ENCODE measurements around the gene BANP.
"Not testable (repeated sequence)": the region's sequence is repeated elsewhere in the genome, so short reads cannot be mapped to it uniquely, and the experiment has no call there.

Gene BANP

DNA sequence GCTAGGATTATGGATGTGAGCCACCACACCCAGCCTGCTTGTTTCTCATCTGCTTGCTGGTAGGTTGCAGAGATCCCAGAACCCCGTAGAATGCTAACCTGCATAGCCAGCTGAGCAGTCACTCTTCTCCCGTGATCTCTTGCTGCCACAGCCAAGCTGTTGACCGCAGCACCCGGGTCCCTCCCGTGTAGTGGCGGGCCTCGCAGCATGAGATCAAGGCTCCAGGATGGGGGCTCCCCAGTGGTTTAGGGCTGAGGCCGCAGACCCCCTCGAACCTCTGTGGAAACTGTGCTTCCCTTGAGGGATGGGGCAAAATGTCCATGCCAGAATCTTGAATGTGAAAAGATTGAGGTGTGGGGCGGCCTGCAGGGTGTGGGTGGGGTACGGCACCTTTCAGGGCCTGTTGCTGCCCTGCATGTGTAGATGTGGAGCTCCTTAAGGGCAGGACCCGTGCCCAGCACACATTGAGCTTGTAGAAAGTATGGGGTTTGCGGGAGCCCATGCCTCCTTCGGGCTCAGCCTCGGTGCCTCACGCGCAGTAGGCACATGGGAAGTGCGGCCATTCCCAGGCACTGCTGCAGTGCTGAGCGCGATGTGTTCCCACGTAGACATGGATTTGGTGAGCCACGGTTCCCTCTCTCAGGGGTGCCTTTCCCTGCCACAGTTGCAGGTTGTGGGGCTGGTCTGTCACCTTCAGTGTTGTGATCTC, 99.9 kb downstream of the BANP start:
- DNase-seq: no peak

DNA sequence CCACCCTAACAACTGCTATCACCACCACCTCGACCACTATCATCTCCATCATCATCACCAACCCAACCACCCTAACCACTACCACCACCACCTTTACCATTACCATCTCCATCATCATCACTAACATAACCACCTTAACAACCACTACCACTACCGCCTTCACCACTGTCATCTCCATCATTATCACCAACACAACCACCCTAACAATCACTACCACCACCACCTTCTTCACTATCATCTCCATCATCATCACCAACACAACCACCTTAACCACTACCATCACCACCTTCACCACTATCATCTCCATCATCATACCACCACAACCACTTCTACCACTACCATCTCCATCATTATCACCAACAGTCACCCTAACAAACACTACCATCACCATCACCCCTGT, 101.4 kb downstream of the BANP start:
- no peak for DNase-seq

DNA sequence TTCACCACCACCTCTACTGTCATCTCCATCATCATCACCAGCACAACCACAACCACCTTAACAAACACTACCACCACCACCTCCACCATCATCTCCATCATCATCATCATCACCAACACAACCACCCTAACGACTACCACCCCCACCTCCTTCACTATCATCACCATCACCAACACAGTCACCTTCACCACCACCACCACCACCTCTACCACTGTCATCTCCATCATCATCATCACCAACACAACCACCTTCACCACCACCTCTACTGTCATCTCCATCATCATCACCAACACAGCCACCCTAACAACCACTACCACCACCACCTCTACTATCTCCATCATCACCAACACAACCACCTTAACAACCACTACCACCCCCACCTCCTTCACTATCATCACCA, 102.2 kb downstream of the BANP start:
- DNase-seq: not testable (repeated sequence)

DNA sequence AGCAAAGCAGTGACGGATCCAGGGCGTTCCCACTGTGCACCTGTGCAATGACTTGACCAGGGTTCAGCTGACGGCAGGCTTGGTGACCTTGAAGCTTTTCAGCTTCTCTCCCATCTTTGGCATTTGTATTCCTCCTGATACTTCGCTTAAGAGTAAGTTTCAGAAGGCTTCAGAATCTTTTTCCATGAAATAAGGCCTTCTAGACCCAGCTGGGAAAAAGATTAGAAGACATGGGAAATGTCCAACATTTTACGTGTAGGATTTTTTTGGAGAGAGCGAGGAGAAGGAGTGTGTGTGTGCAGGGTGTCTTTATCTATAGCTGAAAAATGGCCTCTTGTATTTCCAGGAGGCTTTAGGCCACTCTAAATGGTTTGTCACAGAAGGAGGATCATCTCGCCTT, 104.1 kb downstream of the BANP start:
- no peak for DNase-seq

DNA sequence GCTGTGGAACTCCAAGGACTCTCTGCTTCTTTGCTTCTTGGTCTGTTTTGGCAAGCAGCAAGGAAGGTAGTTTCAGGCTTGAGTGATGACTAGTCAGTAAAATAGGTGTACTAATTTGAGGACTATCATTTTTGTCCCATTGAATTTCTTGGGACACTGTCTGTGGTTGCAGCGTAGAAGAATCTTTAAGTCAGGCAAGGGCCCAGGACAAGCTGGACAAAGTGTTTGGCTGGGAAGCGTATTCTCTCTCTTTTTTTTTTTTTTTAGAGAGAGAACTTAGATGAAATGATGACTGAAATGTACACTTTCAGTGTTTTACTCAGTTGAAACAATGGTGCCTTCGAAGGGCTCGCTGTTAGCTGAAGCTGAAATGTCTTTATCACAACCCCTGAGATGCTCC, 105.0 kb downstream of the BANP start:
- no peak for DNase-seq

DNA sequence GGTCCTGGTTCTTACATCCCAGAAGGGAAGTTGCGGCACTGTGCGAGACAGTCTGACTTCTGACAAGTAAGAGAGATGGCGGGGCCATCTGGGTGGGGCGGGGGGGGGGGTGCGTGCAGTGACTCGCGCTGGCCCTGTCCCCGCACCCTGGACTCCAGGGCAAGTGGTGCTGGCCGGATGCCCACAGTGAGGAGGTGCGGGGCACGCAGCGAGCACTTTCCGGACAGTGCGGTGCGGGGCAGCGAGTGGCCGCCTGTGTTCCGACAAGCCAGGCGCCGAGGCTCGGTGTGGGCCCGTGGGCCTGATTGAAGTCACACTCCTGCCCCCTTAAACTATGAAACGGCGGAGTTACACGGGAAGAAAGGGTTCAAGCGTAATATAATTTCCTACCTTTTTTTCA, 106.4 kb downstream of the BANP start:
- DNase-seq: no peak

DNA sequence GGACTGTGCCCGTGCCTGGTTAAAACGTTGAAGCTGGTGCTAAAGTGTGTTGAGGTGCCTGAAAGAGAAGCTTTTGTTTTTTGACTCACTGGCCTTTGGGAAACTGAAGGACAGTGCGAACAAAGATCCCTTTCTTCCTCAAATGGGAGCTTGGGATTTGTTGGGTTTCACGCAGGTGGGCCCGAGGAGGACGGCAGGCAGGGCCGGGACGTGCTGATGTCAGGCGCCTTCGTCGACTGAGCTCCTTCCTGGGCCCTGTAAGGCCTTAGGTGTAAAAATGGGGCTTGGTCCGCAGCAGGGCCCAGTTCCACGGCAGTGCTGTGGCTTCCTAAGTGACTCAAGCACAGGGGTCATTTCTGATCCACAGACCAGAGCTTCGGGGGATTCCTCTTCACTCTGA, 106.9 kb downstream of the BANP start:
- no peak for DNase-seq

DNA sequence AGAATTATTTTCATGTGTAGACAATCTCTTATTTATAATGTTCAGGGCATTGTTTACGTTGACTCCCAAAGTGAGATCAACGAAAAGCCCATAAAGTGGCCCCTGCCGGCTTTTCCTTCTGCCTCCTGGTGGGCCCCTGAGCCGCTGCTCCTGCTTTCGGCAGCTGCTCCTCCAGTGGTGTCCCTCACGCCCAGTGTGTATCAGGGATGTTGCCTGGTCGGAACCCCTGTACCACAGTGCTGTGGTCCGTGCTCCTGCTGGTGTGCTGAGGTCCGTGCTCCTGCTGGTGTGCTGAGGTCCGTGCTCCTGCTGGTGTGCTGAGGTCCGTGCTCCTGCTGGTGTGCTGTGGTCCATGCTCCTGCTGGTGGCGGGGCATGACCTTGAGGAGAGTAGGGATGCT, 107.6 kb downstream of the BANP start:
- no peak for DNase-seq

DNA sequence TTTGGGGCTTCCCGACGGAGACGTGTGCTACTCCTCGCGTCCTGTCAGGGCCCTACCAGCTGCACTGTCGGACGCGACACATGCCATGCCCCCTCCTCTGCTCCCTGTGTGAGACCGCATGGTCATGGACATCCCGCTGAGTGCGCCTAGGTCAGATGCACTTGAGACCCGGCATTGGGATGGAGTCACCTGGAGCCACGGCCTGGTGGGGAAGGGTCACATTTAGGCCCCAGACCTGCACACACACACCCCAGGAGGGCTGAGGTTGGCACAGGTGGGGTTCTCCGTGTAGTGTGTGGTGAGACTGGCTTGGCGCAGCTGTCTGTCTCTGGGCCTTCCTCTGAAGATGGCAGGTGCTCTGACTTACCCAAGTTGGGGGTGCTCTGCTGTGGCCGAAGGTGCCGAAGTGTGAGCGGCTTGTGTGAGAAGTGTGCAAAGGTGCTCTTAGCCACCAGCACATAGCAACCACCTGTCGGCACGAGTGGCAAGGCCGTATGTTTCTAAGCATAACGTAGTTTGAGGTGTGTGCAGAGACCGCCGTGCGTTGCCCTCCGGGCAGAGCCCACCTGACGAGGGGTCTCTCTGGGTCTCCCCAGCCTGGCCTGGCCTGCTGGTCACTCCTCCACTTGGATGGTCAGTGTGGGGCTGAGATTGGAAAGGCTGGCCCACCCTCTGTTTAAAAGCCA, 108.6 kb downstream of the BANP start:
- no peak for DNase-seq

DNA sequence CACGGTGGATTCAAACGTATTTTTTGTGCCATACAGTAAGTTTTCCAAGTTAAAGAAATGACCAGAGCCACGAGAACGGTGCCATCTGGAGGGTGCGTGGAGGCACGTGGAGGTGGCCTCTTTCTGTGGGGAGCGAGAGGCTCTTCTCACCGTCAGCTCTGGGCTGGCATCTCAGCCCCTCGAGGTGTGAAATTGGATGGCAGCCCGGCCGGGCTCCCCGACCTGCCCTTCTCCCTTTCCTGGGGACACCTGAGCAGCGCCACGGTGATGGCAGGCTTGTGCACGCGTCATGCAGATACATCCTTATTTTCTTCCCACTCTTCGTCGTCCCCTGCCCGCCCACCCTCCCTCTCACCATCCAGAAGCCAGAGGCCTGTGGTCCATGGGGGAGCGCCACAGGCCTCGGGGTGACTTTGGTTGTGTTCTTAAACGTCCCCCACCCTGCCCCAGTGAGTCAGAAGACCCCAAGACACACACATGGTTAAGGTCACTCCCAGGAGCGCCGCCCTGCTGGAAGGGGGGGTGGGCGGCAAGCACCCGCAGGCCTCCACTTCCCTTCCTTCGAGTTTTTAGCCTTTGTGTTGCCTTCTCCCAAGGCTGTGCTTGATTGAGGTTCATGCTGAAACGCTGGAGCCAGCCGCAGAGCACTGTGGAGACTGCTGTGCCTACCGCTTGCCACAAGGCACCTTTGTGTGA, 109.4 kb downstream of the BANP start:
- no peak for DNase-seq

DNA sequence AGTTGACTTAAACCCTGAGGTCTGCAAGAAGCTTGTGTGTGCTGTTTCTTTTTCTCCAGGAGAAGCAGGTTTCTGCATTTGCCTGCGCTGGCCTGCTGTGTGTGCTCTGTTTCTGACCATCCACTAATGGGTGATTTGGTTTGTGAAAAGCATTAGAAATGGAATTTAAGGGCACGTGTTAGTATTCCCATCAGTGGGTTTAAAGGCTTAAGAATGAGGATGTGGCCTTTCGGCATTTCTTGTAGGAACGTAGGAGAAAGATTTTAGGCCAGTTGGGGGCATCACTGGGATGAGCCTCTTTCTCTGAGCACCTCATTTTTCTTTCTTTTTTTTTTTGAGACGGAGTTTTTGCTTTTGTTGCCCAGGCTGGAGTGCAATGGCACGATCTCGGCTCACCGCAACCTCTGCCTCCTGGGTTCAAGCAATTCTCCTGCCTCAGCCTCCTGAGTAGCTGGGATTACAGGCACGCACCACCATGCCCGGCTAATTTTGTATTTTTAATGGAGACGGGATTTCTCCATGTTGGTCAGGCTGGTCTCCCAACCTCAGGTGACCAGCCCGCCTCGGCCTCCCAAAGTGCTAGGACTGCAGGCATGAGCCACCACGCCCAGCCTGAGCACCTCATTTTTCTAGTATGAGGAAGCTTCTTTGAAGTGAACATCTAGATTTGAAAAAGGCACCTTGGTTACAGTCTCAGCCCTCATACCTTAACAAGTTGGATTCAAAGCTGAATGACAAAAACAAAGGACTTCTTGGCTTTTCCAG, 110.3 kb downstream of the BANP start:
- no peak for DNase-seq

DNA sequence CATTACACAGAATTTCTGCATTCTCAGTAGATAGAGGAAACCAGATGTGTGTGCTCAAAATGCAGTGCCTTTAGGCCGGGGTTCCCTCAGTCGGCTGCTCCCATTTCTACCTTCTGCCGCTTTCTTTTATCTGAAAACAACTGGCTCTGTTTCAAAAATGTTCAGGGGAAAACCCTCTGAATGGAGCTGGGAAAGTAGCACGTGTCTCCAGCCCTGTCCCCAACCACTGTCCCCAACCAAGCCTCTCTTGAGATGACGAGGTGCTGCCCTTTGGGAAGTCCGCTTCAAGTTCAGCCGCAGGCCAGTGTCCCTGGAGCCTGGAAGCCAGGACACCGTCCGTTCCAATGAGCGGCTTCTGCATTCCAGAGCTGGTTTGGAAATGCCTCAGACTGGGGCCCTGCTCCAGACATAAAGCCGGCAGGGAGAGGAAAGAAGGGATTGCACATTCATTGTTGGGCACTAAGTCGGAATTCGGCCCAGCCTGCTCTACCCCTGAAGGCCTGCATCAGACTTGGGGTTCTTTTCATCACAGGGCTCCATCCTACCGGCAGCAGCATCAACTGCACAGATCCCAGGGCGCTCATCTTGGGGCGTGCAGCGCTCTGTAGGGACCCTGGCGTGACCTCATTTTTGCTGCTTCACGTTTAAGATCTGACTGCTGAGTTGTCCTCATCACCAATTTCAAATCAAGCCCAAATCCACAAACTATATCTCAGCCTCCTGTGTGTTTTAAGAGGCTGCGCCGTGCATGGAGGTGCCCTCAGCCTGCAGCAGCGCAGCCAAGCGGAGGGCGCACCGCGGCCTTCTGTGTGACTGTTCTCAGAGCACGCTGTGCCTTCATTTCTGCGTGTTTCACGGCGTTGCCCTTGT, 111.3 kb downstream of the BANP start:
- DNase-seq: no peak

DNA sequence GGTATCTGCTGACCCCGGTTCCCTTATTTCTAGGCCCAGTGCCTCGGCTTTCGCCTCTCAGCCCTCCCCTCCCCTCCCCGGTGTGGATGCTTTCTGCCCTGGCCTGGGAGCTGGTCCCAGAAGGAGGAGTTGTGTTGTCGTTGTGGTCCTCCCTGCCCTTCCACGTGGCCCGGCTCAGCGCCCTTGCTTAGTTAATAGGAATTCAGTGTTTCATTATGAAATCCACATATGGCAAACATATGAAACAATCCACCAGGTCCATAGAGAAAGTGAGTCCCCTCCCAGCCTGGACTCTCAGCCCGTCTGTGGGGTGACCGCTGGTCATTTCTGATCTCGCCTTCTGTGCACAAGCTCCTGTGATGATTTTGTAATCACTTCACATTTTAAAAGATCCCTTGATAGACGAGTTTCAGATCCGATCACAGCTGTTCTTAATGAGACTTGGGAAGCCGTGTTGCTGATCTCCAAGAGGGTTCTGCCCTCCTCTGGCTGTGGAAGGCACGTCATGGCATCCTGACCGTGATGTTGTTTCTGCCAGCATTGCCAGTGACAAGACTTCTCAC, 112.1 kb downstream of the BANP start:
- no peak for DNase-seq

DNA sequence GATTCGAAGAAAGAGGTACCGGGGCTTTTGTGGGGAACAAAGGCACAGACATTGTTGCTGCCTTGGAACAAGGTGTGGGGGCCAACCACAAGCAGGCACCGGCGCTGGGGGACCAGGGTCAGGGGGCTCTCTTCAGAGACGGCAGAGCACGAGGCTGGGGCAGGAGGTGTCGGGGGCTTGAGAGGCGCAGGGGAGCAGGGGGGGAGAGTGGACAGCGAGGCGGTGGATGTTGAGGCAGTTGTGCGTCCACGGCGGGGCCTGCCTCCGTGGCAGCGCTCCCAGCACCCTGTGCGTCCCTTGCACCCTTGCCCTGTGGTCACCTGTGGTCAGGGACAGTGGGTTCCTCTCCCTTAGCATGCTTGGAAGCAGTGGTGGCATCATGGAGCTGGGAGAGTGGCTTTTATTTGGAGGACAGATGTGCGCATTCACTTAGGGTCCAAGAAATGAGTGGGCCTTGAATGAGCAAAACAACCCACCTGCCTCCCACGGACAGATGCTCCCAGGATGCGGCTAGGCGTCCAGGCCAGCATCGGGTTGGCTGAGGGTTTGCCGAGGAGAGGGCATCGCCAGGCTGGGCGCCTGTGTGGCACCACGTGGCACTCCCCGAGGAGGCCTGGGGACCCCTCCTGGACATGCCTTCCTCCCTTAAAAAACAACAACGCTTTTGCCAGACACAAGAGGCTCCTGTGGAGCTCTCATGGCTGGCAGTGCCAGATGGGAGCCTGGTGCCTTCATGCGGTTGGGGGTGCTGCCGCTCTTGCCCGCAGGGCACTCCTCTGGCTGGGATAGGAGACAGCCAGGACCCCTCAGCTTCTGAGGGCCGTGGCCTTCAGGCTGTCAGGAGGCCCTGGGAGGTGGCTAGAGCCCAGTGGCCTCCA, 113.0 kb downstream of the BANP start:
- no peak for DNase-seq

DNA sequence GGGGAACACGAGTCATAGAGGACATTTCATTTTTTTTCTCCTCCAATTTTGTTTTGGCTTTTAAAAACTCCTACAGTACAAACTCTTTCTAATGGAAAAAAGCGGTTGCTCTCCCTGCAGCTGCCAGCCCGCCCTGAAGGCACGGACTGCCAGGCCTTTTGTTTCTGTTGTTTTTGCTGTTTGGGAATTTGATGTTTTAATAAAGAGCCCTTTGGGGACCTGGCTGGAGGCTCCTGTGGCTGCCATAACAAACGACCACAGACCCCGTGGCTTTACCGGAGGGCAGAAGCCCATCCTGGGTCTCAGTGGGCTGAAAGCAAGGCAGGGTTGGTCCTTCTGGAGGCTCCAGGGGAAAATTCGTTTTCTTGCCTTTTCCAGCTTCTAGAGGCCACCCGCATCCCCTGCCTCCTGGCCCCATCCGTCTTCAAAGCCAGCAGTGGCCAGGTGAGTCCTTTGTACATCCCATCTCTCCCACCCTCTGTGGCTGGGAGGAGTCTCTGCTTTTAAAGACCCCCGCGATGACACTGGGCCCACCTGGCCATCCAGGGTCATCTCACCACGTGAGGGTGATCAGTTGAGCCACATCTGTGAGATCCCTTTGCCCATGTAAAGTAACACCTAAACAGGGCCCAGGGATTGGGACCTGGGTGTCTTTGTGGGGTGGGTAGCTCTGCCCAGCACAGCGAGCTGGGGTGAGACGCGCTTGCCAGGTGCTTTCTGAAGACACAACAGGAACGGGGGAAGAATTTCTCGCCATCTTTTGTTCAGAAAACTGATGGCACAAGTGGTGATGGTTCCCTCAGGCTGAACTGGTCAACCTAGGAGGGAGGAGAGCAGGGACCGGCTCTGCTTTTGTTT, 113.9 kb downstream of the BANP start:
- no peak for DNase-seq

DNA sequence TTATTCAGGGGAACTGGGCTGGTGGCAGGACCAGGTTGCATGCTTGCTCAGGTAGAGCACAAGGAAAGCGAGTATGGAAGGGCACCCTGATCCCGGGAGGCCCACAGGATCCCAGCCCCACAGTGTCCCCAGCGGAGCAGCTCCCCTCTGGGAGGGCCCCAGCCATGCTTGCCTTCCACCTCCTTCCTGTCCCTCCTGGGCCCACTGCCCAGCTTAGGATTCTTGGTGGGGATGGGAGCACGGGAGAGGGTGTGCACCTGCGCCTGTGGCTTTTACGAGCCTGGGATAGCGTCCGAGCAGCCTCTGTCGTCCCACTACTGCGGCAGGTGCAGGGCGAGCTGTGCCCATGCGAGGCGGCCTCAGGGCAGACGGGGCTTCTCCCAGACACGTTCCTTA, 114.5 kb downstream of the BANP start:
- no peak for DNase-seq

DNA sequence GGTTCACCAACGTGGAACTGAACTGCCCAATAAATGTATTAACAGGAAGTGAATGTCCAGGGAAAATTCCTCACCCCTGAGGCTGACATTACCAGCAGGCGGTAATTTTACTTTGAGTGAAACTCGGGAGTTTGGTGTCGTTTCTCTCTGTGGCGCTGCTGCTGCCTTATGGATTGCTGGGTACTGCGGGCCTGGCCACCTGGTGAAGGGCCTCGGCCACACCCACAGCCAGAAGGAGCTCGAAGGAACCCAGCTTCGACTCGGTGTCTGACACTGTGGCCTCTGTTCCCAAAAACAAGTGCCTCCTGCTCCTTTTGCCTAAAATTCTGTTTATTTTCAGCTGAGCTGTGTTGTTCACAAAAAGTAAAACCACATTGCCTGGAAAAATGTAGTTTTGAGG, 115.0 kb downstream of the BANP start:
- DNase-seq: no peak

DNA sequence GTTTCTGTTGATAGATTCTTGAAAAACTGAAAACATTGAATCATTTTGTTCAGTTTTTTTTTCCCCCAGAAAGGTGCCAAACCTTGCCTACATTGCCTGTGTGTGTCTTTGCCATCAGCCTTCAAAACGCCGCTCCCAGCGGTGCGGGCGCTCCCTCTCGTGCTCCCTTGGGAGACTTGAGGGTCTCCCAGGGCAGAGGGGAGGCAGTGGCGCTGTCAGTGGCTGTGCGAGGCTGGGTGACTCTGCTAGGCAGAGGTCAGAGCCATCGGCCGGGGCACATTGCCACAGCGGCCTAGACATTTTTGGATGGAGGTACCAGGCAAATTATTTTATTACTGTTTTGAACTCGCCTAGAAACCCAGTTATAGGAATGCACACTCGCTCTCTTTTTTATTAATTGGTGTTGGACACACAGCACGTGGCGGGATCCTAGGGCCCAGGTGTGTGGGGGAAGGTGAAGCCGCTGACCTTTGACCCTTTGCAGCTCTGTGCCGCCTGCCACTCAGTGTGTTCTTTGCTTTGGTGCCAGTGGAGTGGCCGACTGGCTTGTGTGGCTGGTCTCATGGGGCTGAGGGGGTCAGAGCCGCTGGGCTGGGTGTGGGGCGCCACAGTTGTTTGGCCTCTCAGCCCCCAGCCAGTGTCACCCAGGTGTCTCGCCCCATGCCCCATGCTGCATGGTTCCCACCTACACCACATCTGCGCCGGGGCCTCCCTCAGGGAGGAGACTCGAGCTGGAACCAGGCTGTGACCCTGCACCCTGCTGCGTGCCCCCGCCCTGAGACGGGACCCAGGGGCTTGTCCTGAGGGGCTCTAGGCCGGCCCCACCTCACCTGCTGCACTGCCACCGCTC, 115.7 kb downstream of the BANP start:
- no peak for DNase-seq

Data from NCI-H1048 (cell line).